ENCODE results near the gene GPR31.

DNA sequence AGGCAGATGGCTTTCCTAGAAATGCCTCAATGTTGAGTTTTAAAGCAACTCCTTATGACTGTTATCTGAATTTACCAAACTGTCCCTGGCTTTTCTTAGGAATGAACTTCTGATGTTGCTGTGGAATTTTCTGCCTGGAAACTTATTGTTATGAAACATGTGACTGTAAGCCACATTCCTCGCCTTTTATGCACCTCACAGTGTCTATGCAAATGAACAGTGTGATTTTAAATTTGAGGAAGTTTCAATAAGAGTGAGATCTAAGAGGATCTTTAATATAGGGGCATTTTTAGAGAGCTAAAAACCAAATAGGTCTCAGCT is 37.2 kb downstream of the GPR31 start:
- TF ChIP-seq, protein P1, sequence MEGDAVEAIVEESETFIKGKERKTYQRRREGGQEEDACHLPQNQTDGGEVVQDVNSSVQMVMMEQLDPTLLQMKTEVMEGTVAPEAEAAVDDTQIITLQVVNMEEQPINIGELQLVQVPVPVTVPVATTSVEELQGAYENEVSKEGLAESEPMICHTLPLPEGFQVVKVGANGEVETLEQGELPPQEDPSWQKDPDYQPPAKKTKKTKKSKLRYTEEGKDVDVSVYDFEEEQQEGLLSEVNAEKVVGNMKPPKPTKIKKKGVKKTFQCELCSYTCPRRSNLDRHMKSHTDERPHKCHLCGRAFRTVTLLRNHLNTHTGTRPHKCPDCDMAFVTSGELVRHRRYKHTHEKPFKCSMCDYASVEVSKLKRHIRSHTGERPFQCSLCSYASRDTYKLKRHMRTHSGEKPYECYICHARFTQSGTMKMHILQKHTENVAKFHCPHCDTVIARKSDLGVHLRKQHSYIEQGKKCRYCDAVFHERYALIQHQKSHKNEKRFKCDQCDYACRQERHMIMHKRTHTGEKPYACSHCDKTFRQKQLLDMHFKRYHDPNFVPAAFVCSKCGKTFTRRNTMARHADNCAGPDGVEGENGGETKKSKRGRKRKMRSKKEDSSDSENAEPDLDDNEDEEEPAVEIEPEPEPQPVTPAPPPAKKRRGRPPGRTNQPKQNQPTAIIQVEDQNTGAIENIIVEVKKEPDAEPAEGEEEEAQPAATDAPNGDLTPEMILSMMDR (conservative IDR thresholded peaks at IDR 0.05; ENCODE audit: low read depth, low read length) = no peak
- TF ChIP-seq EZH2 (IDR thresholded peaks at IDR 0.05; ENCODE audit: low read length, unreplicated experiment) = no peak
